ENCODE data around the gene SACM1L. TPM values are rescaled to one million over a fixed set of nuclear protein-coding genes. Genes with fewer than 3 reads are reported as not detected.

The SACM1L gene
- total and polyA plus RNA-seq, 2 of the 8 experiments (the other 6 are each of a cell fraction or from before 2014, with no cell fraction given): 20.1 to 61.0 TPM

- Histone ChIP-seq H3K14ac (ENCODE audit: insufficient read length) (no peak overlapping the region), H3K9ac (replicated peaks in 1 of 4; ENCODE audit: extremely low read depth in 1 of 4, low read depth in 3 of 4, low read length in 3 of 4) (0 out of 7 replicates have a peak overlapping the region, but pooled peaks of 1 of the 4 experiments have one; percentile 2), H4K5ac (ENCODE audit: insufficient read length, low read depth, low read length) (no peak overlapping the region), H2BK12ac (ENCODE audit: low read depth, low read length) (no peak overlapping the region), H3K79me1 (ENCODE audit: low read depth, low read length) (no peaks in the 10 kb centered on the region; the same call in 1 of the 2 replicates), H3K4me3 (ENCODE audit: extremely low read depth in 1 of 4, insufficient read depth in 2 of 4, low read depth in 3 of 4, low read length in 4 of 4) (no peak overlapping the region), H3K79me2 (ENCODE audit: control insufficient read depth in 1 of 2, insufficient read depth in 2 of 2, low read length in 2 of 2) (0 out of 4 replicates have a peak, but pooled peaks cover 0 to 2% of the 10 kb centered on the region in 2 experiments), H3K9me3 (ENCODE audit: insufficient read depth in 2 of 2, low read depth in 1 of 2, low read length in 1 of 2) (no peaks in the 10 kb centered on the region), H3K4me2 (ENCODE audit: insufficient read depth in 1 of 2, low read depth in 2 of 2, low read length in 2 of 2) (no peak overlapping the region; a peak in 1 of 4 replicates), H2BK5ac (ENCODE audit: low read depth, low read length) (no peak overlapping the region), H3K23me2 (ENCODE audit: low read depth, low read length) (no peaks in the 10 kb centered on the region), H4K8ac (ENCODE audit: extremely low read depth, insufficient read depth, low read length) (no peak overlapping the region), H3K27me3 (replicated peaks in 1 of 4; ENCODE audit: control insufficient read depth in 3 of 4, extremely low read depth in 1 of 4, insufficient read depth in 3 of 4, low read length in 3 of 4) (no peaks in the 10 kb centered on the region), H2BK15ac (ENCODE audit: low read length) (no peak overlapping the region), H3K4ac (replicated peaks; ENCODE audit: insufficient read length, low read depth, low read length) (no peak overlapping the region), H4K91ac (replicated peaks; ENCODE audit: insufficient read length, low read length) (no peak overlapping the region), H3K56ac (replicated peaks; ENCODE audit: insufficient read length, low read depth, low read length) (no peak overlapping the region), H4K20me1 (replicated peaks in 1 of 2; ENCODE audit: control insufficient read depth in 1 of 2, insufficient read depth in 2 of 2, low read length in 2 of 2) (peaks cover 2 to 6% of the 10 kb centered on the region in 2 experiments), H2AFZ (ENCODE audit: low read length) (no peak overlapping the region), H2AK5ac (ENCODE audit: low read depth, low read length) (no peak overlapping the region), H3K4me1 (replicated peaks in 1 of 4; ENCODE audit: control insufficient read depth in 3 of 4, insufficient read depth in 4 of 4, low read length in 3 of 4) (peaks cover 10 to 22% (median 16%) of the 10 kb centered on the region in 4 experiments), H2BK120ac (replicated peaks; ENCODE audit: low read depth, low read length) (no peak overlapping the region), H3K18ac (ENCODE audit: extremely low read depth, low read length) (no peak overlapping the region), H2BK20ac (ENCODE audit: low read length) (no peak overlapping the region), H3K27ac (ENCODE audit: low read depth, low read length) (no peak overlapping the region), H3K23ac (ENCODE audit: insufficient read length) (no peak overlapping the region), H3K36me3 (ENCODE audit: control insufficient read depth in 2 of 4, insufficient read depth in 4 of 4, low read length in 3 of 4) (peaks cover 6 to 84% (median 29%) of the 10 kb centered on the region in 4 experiments)
- no peak for TF ChIP-seq BRCA1 (IDR thresholded peaks at IDR 0.05; ENCODE audit: low read depth, low read length)
- no peak for TF ChIP-seq ASH2L (IDR thresholded peaks at IDR 0.05; ENCODE audit: low read length)
- TF ChIP-seq NANOG (IDR thresholded peaks at IDR 0.05; ENCODE audit: insufficient read depth, low read depth, low read length, poor library complexity, severe bottlenecking): no peak
- TF ChIP-seq EGR1 (IDR thresholded peaks at IDR 0.05; ENCODE audit: borderline replicate concordance, low read depth, low read length): no peak
- TF ChIP-seq JUND (IDR thresholded peaks at IDR 0.05; ENCODE audit: low read length): no peak
- ChIA-PET CTCF (ENCODE audit: partially characterized antibody) (no interaction called here), POLR2A (ENCODE audit: partially characterized antibody) (no interaction called here)
- DNase-seq (ENCODE audit: low read depth in 1 of 2, low spot score in 2 of 2): no peak
- no peak for FAIRE-seq
Observed at GRCh38 chr3:45741247-45741646, 52.1 kb downstream of the SACM1L start.

All from H1 (cell line).